HEK293T (cell line): ENCODE data around the gene SLC35A2.

ENCODE experiments used
- CTCF ChIA-PET: fragments of 350-600 bp; formaldehyde crosslinking; extraction: SDS; loops from one replicate; lab custom pipeline; 2021; ENCODE audit warnings: antibody characterized with exemption, inconsistent platforms; lab: Yijun Ruan, JAX
- POLR2A ChIA-PET: fragments of 350-600 bp; formaldehyde crosslinking; extraction: SDS; loops from one replicate; lab custom pipeline; 2020; ENCODE audit warnings: antibody characterized with exemption, inconsistent platforms; lab: Yijun Ruan, JAX
- DNase-seq: peaks from one replicate; pipeline ENCODE4 v3.0.0; 2012; ENCODE audit warnings: mixed read lengths; ENCODE audit errors: extremely low spot score
- ARNT ChIP-seq: fragments of 450-650 bp; IDR thresholded peaks from 2 replicates; pipeline ENCODE4 v1.6.1; 2017; ENCODE audit warnings: mild to moderate bottlenecking
- BHLHE40 ChIP-seq: fragments of 450-650 bp; IDR thresholded peaks from 2 replicates; pipeline ENCODE4 v1.6.1; 2016; ENCODE audit warnings: mild to moderate bottlenecking, moderate library complexity, borderline replicate concordance
- CTBP1 ChIP-seq: fragments of 450-650 bp; IDR thresholded peaks from 2 replicates; pipeline ENCODE4 v1.6.1; 2016; ENCODE audit warnings: borderline replicate concordance
- ELF4 ChIP-seq: fragments of 450-650 bp; IDR thresholded peaks from 2 replicates; pipeline ENCODE4 v1.6.1; 2017; ENCODE audit warnings: antibody characterized with exemption
- FOXA1 ChIP-seq: fragments of 450-650 bp; IDR thresholded peaks from 2 replicates; pipeline ENCODE4 v1.6.1; 2016; ENCODE audit warnings: mild to moderate bottlenecking
- FOXK2 ChIP-seq: fragments of 450-650 bp; IDR thresholded peaks from 2 replicates; pipeline ENCODE4 v1.6.1; 2016; ENCODE audit warnings: mild to moderate bottlenecking
- FOXM1 ChIP-seq: fragments of 450-650 bp; IDR thresholded peaks from 2 replicates; pipeline ENCODE4 v1.6.1; 2017; ENCODE audit warnings: mild to moderate bottlenecking, borderline replicate concordance
- HDGF ChIP-seq: fragments of 450-650 bp; IDR thresholded peaks from 2 replicates; pipeline ENCODE4 v1.6.1; 2017; ENCODE audit warnings: antibody characterized with exemption, borderline replicate concordance
- L3MBTL2 ChIP-seq: fragments of 450-650 bp; conservative IDR thresholded peaks from 2 replicates; pipeline ENCODE4 v1.6.1; 2016; ENCODE audit warnings: mild to moderate bottlenecking
- LEF1 ChIP-seq: fragments of 450-650 bp; IDR thresholded peaks from 2 replicates; pipeline ENCODE4 v1.6.1; 2017; ENCODE audit warnings: mild to moderate bottlenecking, borderline replicate concordance
- NFRKB ChIP-seq: fragments of 450-650 bp; IDR thresholded peaks from 2 replicates; pipeline ENCODE4 v1.6.1; 2016; ENCODE audit warnings: mild to moderate bottlenecking, moderate library complexity
- PKNOX1 ChIP-seq: fragments of 450-650 bp; IDR thresholded peaks from 2 replicates; pipeline ENCODE4 v1.6.1; 2016
- SP1 ChIP-seq: fragments of 450-650 bp; IDR thresholded peaks from 2 replicates; pipeline ENCODE4 v1.6.1; 2017
- SUZ12 ChIP-seq: fragments of 450-650 bp; IDR thresholded peaks from 2 replicates; pipeline ENCODE4 v1.6.1; 2016; ENCODE audit warnings: mild to moderate bottlenecking
- TARDBP ChIP-seq: fragments of 450-650 bp; IDR thresholded peaks from 2 replicates; pipeline ENCODE4 v1.6.1; 2016
- ZNF384 ChIP-seq: fragments of 450-650 bp; IDR thresholded peaks from 2 replicates; pipeline ENCODE4 v1.6.1; 2016

SLC35A2 gene

DNA sequence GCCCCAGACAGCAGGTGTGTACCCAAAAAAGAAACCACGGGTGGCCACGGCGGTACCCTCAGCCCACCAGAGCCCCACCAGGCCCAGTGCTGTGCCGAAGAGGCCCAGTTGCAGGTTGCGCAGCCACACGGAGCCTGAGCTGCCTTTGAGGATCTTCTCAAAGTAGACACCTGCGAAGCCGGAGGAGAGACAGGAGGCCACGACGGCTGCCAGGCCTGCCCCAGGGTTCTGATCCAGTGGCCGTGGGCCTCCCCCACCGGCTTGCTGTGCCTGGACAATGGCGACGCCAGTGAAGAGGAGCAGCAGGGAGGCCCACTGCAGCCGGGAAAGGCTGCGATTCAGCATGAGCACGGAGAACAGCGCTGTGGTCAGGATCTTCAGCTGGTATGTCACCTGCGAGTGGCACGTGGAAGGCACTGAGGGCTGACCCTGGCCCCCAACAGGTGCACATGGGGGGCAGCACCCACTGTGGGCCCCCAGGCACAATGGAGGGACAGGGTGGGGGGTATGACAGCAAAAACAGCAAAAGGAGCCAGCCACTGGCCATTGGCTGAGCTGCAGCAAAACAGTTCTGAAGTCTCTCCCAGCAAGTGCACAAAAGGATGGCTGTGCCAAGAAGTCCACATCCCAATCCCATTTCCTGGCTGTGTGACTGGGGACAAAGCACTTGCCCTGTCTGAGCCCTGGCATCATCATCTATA is 6.2 kb downstream of the SLC35A2 start:
- ChIA-PET POLR2A (interaction anchor here (2.2 kb wide), 1 partner anchor 7 kb away, joined by 11 read pairs; the partner anchor contains the start of genes PQBP1 and TIMM17B), CTCF (no interaction called here)
- DNase-seq = no peak
- TF ChIP-seq SUZ12 = no peak
- no peak for TF ChIP-seq ELF4
- TF ChIP-seq ARNT = no peak
- TF ChIP-seq BHLHE40 = no peak
- no peak for TF ChIP-seq SP1
- TF ChIP-seq ZNF384 = no peak
- no peak for TF ChIP-seq TARDBP
- no peak for TF ChIP-seq FOXA1
- no peak for TF ChIP-seq FOXM1
- TF ChIP-seq HDGF = no peak
- no peak for TF ChIP-seq CTBP1
- TF ChIP-seq FOXK2 = no peak
- TF ChIP-seq L3MBTL2 = no peak

- no peak for TF ChIP-seq L3MBTL2
- TF ChIP-seq HDGF = no peak
- TF ChIP-seq FOXA1 = no peak
- TF ChIP-seq ELF4 = no peak
- TF ChIP-seq SP1 = no peak
- no peak for TF ChIP-seq ZNF384
- TF ChIP-seq TARDBP = no peak
- no peak for TF ChIP-seq CTBP1
- no peak for TF ChIP-seq ARNT
- TF ChIP-seq PKNOX1 = no peak
- TF ChIP-seq FOXK2 = no peak
- TF ChIP-seq FOXM1 = no peak
- no peak for TF ChIP-seq SUZ12
- no peak for DNase-seq
- CTCF ChIA-PET = no interaction called here
- POLR2A ChIA-PET = interaction anchor here (1.2 kb wide), 1 partner anchor 7 kb away, joined by 6 read pairs; the partner anchor contains the start of gene SLC35A2
Measured at GRCh38 chrX:48904626-48905025, 6.8 kb downstream of the SLC35A2 start.

DNA sequence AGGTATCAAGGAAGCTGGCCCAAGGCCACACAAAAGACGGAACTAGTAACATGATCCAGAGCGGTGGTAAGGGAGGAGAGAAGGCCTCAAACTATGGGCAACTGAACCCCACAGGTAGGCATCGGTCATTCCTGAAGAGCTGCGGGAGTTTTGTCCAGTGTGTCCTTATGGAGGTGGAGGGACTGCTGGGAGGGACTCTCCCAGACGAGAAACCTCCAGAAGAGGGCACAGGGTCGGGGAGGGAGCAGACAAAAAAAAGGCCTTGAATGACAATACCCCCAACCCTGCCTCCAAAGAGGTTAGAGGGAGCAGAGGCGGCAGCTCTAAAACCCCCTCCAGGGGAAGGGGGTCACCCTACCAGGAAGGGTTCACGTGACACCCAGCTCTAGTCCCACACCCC is 7.3 kb downstream of the SLC35A2 start:
- TF ChIP-seq ELF4 = no peak
- no peak for TF ChIP-seq L3MBTL2
- TF ChIP-seq SP1 = no peak
- no peak for TF ChIP-seq TARDBP
- no peak for TF ChIP-seq SUZ12
- no peak for DNase-seq
- ChIA-PET POLR2A (interaction anchor here (0.8 to 1.2 kb wide), 2 partner anchors 8 to 167 kb away, joined by 3 to 6 read pairs; partner anchors contain the start of gene SLC35A2), CTCF (no interaction called here)

GRCh38 chrX:48903290-48903689 is 8.2 kb downstream of the SLC35A2 start:
- TF ChIP-seq ARNT (no peak), BHLHE40 (no peak), SP1 (no peak), FOXK2 (no peak), FOXM1 (no peak), PKNOX1 (no peak), ELF4 (no peak), L3MBTL2 (no peak), FOXA1 (no peak), HDGF (no peak), CTBP1 (no peak), TARDBP (no peak), SUZ12 (no peak), ZNF384 (no peak)
- ChIA-PET POLR2A (interaction anchor here (0.8 to 1.2 kb wide), 2 partner anchors 9 to 166 kb away, joined by 3 to 6 read pairs; partner anchors contain the start of gene SLC35A2), CTCF (no interaction called here)
- DNase-seq = no peak

DNA sequence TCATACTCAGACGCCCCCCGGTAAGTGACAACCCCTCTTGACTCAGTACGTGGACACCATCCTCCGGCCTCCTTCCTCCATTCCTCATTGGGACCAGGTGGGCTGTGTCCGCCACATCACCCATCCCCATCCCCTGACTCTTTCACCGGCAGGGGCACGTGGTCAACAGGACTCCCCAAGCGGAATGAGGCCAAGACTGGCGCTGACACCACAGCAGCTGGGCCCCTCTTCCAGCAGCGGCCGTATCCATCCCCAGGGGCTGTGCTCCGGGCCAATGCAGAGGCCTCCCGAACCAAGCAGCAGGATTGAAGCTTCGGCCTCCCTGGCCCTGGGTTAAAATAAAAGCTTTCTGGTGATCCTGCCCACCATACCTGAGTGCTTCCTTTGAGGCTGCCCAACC is 8.7 kb downstream of the SLC35A2 start:
- POLR2A ChIA-PET = interaction anchor here (0.6 kb wide), 1 partner anchor 19 kb away, joined by 3 read pairs; no protein-coding TSS in a partner anchor
- TF ChIP-seq LEF1 (no peak), NFRKB (no peak), SUZ12 (no peak), SP1 (no peak), ZNF384 (no peak), ARNT (no peak), PKNOX1 (no peak), L3MBTL2 (no peak), HDGF (no peak), CTBP1 (no peak), ELF4 (no peak), FOXM1 (no peak), FOXK2 (no peak), TARDBP (no peak), FOXA1 (no peak), BHLHE40 (no peak)
- CTCF ChIA-PET = no interaction called here
- DNase-seq = no peak

- POLR2A ChIA-PET = interaction anchor here (0.6 kb wide), 1 partner anchor 19 kb away, joined by 3 read pairs; no protein-coding TSS in a partner anchor
- TF ChIP-seq ZNF384 (no peak), PKNOX1 (no peak), ELF4 (no peak), FOXA1 (no peak), L3MBTL2 (no peak), FOXM1 (no peak), LEF1 (no peak), CTBP1 (no peak), HDGF (no peak), BHLHE40 (no peak), TARDBP (no peak), FOXK2 (no peak), SP1 (no peak), ARNT (no peak), NFRKB (no peak), SUZ12 (no peak)
- no peak for DNase-seq
- CTCF ChIA-PET = no interaction called here
Measured at GRCh38 chrX:48902135-48902534, 9.3 kb downstream of the SLC35A2 start.
